GM19467 (cell line): ENCODE measurements around the gene CREG2.
"Not testable (repeated sequence)": the region's sequence is repeated elsewhere in the genome, so short reads cannot be mapped to it uniquely, and the experiment has no call there.

Experiments
- ATAC-seq: cut with Tn5 transposase; IDR thresholded peaks from one replicate; pipeline ENCODE4 v1.9.1; 2021; ENCODE audit warnings: mild to moderate bottlenecking, moderate library complexity; ENCODE audit not compliant: unreplicated experiment

CREG2 gene

DNA sequence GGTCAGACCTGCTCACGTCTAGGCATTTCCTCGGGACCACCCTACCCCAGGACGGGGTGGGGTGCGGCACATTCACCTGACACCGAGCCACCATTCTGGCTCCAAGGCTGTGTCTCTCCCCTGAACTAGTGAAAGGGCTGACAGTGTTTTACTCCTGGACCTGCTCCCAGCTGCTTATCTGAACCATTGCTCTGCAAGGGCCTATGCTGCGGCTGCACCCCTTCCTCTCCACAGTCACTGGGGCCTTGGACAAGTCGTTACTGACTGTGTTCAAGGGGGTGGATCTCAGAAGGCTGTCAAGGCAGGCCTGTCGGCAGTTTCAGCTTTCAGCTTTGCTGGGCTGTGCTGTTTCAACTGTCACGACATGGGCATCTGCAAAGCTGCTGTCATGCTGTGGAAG, 11.7 kb downstream of the CREG2 start:
- no peak for ATAC-seq

DNA sequence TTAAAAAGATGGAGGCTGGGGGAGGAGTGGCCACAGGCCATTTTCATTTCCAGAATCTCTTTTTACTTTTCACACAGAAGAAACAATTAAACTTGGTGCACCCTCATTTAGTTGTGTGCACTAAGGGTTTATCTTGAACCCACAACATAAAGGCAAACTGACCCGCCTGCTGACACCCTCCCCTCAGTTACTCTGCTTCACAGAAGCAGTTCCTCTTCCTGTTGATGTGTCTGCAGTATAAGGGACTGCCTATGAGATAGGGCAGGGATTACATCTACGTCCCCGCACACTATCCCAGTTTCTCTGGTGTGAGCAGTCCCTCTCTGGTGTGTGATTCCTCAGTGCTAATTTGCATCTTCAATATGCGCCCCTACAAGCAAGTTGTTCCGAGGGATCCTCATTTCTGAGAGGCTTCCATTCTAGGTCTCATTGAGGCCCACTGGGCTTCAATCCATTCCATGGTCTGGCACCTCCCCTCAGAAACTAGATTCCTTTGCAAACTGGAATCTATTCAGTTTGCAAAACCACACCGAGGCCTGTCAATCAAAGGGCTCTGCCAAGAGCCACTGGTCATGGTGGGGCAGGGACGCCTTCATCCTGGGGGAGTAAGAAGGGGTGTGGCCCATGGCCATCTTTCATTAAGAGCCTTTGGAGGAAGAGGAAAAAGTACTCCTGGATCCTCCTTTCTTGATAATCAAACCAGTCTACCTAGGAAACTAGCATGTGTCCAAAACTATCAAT, 12.3 kb downstream of the CREG2 start:
- no peak for ATAC-seq

DNA sequence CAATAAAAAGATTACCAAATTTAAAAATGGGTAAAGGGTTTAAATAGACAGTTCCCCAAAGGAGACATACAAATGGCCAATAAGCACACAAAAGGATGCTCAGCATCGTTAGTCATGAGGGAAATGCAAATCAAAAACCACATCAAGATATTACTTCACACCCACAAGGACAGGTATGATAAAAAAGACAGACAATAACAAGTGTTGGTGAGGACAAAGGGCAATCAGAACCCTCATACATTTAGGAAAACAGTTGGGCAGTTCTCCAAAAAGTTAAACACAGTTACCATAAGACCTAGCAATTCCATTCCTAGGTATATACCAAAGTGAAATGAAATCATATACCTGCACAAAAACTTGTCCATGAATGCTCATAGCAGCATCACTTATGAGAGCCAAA, 14.5 kb downstream of the CREG2 start:
- no peak for ATAC-seq

DNA sequence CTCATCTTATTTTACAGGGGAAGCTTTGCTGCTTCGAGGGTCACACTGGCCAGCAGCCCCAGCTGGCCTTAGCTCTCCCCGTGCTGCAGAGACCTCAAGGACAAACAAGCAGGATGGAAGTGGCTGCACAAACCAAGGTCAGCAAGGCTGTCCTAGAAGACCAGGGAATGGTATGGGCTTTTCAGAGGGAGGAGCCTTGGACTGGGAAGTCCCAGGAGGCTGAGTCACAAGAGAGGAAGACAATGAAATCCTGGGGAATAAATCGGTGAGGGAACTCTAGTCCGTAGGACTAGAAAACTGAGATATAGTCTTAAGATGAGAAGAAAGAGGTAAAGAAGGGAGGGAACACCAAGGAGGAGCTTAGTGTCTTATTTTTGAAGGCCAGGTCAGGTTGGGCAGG, 15.7 kb downstream of the CREG2 start:
- no peak for ATAC-seq

DNA sequence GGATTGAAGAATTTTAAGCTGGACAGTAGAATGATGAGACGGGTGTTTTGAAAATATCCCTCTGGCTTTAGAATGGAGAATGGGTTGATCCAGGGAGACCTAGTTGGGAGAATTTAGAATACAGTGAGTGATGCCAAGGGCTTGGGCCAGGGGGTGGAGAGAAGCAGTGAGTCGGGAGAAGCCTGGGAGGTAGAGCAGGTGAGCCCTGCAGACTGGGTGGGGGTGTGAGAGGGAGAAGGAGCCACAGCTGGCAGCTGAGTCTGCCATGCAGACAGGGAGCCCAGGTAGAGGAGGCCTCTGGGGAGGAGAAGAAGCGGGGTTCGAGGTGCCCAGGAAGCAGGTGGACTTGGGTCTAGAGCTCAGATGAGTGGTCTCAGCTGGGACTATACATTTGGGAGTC, 18.2 kb downstream of the CREG2 start:
- ATAC-seq: no peak

DNA sequence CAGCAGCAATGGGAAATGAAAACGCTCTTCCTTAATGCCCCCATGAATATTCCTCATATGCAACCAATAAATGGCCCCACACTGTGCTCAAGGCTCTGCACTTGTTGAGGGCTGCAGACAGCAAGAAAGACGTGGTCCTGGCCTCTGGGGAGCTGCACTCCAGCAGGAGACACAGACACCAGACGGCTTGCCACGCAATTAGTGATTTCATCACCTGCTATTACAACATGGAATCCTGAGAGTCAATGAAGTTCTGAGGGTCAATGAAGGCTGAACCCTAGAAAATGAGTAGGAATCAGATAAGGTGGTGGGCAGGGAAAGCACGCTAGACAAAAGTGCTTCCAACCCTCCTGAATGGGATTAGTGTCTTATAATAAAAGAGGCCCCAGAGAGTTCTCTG, 18.9 kb downstream of the CREG2 start:
- no peak for ATAC-seq

DNA sequence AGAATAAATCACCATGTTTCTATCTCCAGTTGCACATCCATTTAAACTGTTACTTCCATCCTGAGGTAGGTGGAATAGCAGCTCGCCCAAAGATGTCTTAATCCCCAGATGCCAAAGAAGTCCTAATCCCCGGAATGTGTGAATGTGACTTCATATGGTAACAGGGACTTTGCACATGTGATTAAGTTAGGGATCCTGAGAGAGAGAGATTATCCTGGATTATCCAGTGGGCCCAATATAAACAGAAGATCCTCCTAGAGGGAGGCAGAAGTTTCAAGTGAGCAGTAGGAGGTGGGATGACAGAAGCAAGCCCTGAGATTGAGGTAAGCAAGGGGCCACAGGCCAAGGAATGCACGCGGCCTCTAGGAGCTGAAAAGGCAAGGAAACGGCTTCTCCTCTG, 19.8 kb downstream of the CREG2 start:
- no peak for ATAC-seq

DNA sequence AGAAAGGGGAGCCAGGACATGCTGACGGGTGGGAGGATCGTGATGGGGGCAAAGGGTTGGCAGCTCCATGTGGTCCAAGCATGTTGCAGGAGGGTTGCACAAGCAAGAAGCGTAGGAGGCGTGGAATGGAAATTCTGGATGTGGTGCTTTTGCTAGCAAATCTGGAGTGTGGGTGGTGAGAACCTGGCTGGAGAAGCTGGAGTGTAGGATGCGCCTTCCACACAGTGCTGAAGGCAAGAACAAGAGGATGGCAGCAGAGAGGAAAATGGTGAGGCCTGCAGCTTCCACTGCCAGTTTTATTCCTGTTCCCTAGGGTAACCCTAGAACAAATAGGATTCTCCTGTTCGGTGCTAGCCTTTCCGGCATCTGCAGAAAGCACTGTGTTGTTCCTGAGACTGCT, 22.4 kb downstream of the CREG2 start:
- ATAC-seq: no peak

DNA sequence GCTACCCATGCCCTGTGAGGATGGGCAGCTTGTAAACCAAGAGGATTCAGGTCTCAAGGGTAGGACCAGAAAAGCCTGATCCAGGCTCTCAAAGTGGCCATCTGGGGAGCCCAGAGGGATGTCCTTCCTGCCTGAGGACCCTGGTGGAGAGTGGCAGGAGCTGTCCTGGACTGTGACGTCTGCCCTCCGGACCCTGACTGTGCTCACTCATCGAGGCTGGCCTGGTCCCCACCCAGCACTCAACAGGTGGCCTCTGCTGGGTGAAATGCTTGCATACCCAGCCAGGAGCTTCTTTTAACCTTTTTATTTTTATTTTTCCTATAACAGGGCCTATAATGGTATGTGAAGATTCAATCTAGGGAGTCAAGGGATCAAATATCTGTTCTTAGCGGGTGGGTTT, 24.5 kb downstream of the CREG2 start:
- ATAC-seq: no peak

DNA sequence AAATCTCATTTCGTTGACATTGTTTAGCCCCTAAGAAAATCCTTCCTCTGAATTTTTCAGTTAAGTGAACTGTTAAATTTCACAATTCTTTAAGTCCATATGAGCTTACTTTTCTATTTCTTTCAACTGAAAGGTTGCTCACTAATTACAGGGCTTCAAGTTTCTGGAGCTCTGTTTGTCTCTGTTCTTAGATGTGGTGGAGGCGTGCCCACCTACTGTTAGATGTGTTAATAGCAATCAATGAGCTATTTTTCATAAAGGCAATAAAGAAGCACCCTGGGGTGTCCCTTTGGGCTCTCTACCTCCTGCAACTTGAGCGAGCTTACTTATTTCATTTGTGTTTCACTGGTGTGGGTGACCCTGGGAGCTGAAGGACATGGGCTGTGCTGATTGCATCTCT, 25.0 kb downstream of the CREG2 start:
- no peak for ATAC-seq

DNA sequence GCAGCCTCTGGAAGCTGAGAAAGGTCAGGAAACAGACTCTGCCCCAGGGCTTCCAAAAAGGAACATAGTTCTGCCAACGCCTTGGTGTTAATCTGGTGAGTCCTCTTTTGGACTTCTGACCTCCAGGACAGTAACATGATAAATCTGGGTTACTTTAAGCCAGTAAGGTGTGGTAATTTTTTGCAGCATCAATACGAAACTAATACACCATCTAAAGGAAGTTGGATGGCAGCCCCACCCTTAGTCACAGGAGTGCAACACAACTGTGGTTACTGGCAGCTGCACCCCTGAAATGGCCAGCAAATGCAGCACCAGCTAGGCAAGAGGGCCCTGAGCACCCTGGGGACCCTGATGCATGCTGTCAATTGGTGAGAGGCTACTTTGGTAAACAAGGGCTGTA, 25.8 kb downstream of the CREG2 start:
- no peak for ATAC-seq

DNA sequence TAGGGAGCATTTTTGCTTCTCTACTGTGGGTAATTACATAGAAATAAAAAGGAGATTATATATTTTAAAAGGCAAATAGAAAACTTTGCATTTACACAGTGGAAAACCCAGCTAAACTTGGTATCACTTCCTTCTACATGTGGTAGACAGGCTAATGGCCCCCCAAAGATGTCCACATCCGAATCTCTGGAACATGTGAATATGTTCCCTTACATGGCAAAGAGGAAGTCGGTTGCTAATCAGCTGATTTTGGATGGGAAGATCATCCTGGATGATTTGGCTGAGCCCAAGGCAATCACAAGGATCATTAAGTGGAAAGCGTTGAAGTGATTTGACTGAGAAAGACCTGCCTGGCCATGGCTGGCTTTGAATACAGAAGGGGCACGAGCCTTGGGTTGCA, 26.2 kb downstream of the CREG2 start:
- no peak for ATAC-seq

DNA sequence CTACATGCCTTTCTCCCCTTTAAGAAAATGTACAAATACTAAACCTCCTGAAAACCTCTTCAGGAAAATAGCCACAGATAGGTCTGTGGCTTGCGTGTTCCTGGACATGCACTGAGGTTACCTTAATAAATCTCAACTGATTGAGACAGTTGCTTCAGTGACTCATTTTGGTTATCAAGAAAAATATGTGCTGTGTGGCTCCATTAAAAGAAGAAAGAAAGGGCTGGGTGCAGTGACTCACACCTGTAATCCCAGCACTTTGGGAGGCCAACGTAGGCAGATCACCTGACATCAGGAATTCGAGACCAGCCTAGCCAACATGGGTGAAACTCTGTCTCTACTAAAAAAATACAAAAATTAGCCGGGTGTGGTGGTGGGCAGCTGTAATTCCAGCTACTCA, 27.1 kb downstream of the CREG2 start:
- ATAC-seq: no peak

DNA sequence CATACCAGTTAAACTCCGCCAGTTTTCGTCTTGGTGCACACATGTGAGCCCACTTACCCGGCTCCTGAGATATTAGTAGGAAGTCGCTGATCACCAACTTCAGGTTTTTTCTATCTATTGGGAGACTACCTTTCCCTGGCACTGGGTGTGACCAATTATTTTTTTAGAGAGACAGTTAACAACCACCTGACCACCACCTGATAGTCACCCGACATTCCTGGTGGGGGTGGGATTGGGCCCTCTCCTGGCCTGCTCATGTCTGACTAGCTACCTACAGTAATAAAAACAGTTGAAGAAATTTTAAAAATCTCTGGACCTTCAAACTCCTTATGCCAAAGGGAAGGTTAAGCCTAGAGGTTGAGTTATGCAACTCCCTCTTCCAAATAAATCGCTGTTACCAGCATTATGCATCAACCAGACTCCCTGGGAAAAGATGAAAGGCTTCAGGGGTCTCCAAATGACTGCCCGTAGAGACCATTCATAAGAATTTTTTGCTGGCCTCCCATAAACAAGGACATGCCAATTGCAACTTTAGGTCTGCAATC, 27.8 kb downstream of the CREG2 start:
- ATAC-seq: no peak

DNA sequence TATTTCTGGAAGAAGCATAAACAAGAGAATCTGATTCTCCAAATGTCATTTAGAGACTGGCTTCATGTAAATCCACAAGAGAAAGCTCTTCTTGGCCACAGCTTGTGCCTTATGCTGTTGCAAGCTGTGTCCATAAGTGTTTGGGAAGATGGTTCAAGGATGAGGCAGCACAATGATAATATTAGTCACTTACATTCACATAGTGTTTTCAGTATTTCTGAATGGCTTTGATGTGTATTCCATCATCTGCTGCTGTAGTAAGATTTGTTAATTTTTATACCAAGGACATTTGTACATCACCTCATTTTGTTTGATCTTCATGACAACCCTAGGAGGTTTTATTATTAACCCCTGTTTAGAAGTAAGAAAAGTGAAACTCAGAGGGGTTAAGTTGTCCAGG, 29.9 kb downstream of the CREG2 start:
- ATAC-seq: no peak

DNA sequence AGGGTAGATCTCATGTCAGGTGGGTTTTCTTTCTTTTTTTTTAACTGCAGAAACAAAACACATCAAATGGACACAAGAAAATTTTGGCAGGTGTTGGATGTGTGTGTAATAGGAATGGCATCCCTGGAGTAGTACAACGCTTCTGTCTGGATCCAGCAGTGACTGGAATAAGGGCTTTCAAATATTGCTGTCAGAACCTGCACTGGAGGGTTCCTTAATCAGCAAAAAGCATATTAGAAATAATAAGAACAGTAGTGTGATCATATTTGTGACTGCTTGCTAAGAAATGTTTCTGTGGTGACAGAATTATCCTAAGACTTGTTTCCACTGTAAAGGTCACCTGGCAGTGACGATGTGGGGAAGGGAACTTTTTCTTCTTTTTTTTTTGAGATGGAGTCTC, 30.8 kb downstream of the CREG2 start:
- no peak for ATAC-seq

DNA sequence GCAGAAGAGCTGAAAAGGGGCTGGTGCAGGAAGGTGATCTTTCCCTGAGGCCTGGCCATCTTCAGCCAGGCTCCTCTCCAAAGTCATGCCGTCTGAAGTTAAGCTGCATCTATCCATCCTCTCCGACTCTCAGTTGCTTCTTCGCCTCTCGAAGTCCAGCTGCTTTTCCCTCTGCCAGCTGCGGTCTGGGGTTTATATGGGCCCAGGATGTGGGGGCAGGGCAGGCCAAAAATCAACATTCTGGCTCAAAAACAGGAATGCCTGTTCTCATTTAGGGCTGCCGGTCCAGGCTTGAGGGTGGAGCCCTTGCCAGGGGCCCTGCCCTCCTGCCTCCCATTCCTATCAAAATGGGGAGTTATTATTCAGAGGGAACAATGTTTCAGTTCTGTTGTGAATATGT, 31.2 kb downstream of the CREG2 start:
- no peak for ATAC-seq

DNA sequence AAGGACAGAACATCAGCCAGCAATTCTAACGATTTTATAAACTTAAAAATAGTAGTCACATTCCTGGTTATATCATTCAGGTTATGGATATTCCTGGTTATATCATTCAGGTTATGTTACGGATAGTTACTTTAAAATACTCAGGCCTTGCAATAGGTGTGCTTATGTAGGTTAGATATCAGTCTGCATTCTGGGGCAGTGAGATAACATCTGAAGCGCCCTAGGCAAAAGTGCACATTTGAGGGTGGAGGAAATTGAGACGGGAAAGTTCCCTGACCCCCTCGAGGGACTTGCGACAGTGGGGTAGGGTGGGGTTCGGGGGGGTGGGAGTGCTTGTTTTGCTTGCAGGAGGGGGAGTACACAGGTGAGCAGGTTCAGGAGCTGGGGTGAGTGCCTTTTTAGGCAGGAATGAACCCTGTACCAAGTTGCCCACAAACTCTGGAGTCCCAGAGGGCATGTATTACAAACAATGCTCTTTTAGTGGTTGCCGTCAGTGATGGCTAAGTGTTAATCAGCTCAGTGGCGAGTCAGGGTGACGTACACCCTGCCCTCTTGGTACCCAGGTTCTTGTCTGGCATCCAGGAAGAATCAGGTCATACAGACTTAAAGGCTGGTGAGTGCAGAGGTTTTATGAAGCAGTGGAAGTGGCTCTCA, 31.8 kb downstream of the CREG2 start:
- ATAC-seq: no peak

DNA sequence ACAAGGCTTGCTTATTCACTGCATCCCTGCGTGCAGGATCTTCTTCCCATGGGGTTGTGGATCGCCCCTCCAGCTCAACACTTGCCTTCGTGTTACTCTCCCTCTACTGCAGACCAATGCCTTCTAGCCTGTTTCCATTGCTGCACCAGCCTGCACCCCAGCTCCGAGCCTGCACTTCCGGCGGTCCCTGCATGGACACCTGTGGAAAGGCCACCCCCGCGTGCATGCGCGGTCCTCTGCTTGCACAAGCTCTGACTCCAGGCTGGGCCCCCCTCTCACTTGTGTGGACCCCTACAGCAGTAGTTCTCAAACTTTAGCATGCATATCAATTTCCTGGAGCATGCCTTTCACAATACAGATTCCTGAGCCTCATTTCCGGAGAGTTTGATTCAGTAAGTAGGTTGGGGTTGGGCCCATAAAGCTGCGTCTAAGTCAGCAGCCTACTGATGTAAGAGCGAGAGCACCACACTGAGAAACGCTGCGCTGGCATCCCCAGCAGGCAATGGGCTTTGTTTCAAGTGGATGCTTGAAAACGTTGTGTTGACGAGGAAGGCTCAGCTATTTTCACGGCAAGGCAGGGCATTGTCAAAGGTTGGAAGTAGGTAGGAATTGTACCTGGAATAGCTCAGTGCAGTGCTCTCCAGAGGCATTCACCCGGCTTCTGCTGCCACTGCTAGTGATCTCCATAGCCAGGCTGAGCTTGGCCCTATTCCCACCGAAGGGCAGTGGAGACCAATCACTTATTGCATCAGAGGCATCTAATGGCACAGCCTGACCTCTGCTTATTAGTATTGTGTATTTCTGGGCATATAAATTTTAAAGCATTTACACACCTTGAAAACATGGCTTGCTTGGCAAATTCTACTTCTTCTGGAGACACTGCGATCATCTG, 32.6 kb downstream of the CREG2 start:
- no peak for ATAC-seq

DNA sequence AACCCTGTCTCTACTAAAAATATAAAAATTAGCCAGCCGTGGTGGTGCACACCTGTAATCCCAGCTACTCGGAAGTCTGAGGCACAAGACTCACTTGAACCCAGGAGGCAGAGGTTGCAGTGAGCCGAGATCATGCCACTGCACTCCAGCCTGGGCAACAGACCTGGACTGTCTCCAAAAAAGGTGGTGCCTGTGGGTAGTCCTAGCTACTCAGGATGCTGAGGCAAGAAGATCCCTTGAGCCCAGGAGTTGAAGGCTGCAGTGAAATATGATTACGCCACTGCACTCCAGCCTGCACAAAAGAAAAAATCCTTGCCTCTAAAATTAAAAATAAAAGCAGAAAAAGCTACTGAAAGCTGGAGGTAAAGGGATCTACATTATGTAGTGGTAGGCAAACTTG, 34.7 kb downstream of the CREG2 start:
- not testable (repeated sequence) for ATAC-seq

DNA sequence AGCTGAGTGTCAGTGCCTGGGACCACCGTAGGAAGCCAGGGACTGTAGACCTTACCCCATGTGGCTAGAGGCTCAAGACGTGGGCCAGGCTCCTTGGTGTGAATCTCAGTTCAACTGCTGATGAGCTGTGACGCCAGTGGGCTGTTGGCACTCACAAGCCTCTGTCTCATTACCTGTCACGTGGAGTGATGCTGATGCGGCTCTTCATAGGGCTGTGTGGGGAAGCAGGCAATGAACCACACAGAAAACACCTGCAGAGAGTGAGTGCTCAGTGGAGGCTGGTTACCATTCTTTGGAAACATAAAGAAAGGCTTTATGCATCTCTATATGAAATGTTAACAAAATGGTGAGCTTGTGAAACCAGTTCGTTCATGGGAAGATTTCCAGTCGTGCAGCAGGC, 36.1 kb downstream of the CREG2 start:
- ATAC-seq: no peak
